Posterior cingulate gyrus (tissue), 11 donors: Measurements from ENCODE around the gene NINJ1.
A peak's percentile ranks its signal among the peaks of the same experiment; 100 is the strongest.

Experiments used
- DNase-seq, 10 donors: peaks; one replicate each; pipeline versions ENCODE4 v3.0.0 to v3.0.0-alpha.2; 2020 to 2021; ENCODE audit warnings: mixed read lengths in 3 of 10
- intact Hi-C: fragments of 100-400 bp; cut with DNase I; formaldehyde crosslinking; loops from one replicate; pipeline ENCODE4 v1.15.1; 2023

NINJ1 gene, protein sequence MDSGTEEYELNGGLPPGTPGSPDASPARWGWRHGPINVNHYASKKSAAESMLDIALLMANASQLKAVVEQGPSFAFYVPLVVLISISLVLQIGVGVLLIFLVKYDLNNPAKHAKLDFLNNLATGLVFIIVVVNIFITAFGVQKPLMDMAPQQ

DNA sequence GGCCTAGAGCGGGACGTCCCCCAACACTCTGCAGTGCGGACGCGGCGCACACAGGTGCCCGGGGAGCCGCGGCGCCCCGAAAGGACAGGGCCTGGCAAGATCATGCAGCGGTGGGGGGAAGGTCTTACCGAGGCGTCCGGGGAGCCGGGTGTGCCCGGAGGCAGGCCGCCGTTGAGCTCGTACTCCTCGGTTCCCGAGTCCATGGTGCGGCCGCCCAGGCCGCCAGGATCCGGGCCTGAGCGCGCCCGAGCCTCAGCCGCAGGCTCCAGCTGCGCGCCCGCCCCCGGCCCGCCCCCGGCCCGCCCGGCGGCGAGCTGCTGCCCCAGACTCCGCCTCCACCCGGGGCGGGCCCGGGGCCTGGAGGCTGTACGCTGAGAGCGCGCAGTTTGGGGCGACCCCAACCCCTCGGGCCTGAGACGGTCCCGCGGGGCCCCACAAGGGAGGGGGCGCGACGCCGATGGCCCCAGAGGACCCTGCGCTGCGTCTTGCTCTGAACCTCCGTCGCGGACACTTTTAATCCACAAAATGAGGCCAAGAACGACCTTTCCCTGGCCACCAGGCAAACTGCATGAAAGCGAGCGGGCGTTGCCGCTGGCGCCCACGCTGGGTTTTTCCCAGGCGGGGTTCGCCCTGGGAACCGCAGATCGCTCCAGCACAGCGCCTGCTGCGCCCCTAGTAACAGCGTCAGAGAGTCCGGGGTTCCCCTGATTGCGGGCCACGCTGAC, at the start of gene NINJ1:
NINJ1 (minus strand) TSS at position 237 of the 725 bp plus-strand sequence; CDS start at position 203, 34 bp downstream.
- intact Hi-C loops = loop anchor here (5.0 kb wide), 1 partner anchor 37 kb away; the partner anchor contains the start of gene CARD19
- peak in 7 of 10 donors; percentile 44 to 93 (median 57) for DNase-seq

DNA sequence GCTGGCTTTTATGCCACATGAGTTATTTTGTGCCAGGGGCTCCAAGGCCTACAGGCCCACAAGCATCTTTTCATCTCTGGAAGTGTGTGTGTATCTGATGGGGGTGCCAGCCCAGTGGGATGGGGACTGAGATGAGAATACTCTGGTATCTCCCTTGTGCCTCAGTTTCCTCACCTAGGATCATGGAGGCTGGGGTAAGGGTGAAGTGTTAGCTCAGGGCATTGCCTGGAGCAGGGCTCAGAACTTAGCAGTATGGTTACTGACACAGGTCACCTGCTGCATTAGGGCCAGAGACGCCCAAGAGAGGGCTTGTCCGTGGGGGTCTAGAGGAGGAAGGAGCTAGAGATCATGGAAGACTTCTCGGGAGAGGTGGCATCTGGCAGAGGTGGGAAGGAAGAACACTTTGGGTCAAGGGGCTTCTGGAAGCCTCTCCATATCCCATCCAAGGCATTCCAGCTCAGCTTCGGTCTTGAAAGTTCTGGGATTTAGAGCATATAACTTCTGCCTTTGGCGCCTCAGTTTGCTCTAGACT, 49.1 kb upstream of the NINJ1 start:
- DNase-seq = peak in 1 of 10 donors; percentile 62
- intact Hi-C loops = no loop called here

DNA sequence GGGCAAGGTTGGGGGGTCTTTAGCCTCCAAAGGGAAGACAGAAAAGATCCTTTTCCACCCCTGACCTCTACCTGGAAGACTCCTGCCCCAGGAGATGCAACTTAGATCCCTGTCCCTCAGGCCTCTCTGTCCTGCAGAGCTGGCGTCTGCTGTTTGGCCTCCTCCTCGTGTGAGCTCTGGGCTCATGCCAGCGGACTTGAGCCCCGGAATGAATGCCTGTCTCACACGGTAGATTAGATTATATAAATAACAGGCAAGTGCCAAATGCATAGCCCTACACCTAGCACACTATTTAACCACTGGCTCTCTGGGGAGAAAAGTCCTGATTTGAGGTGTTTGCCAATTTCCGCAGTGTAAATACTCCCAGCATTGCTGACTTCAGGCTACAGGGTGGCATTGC, 48.5 kb upstream of the NINJ1 start:
- DNase-seq = peak in 1 of 10 donors; percentile 11
- intact Hi-C loops = no loop called here

DNA sequence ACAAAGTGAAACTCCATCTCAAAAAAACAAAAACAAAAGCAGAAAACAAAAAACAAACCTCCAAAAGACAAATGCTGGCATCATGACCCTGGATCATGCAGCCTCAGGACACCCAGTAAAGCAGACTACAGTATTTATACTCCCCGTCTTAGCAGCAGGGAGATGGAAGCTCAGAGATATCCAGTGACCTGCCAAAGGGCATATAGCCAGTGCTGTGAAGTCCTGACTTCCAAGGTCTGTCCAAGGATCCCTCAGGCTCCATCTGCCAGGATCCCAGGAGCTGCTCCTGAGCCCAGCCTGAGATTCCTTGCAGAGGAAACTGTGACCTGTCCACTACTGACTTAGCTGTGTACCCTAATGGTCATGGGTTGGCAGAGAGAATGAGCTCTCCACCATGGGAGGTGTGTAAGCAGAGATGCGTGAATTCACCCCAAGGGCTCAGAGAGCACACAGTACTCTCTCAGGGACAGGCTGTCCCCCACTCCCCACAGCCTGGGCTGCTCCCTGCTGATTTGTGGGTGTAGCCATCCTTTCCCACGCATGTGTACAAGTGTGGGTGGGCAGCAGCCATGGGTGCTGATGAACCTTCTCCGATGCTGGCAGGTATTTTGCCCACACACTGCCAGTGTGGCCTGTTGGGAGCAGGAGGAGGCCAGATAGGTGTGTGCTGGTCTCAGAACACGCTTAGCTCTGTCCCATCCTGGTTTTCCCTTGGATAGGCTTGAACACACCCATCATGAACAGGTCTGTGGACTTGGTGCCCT, 47.8 kb upstream of the NINJ1 start:
- intact Hi-C loops = no loop called here

DNA sequence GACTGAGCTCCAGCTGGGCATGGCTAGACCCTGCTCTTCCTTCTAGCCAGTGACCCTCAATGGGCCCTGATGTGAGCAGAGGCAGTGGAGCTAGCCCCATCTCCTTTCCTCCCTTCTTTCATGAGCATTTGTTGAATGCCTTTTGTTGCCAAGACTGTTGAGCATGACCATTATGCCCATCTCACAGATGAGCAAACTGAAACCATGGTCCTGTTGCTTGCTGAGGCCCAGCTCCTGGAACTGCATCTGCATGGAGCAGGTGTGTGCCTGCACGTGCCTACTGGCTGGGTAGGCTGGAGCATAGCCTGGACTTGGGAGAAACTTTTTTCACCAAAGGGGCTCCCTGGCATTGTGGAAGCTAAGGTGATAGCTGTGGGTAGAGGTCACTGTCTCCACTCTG, 46.9 kb upstream of the NINJ1 start:
- intact Hi-C loops = no loop called here
- DNase-seq = peak in 2 of 10 donors; percentile 19 to 37

More for the DNA sequence above, 47.8 kb upstream of the NINJ1 start:
- DNase-seq = peak in 2 of 10 donors; percentile 38 to 39

DNA sequence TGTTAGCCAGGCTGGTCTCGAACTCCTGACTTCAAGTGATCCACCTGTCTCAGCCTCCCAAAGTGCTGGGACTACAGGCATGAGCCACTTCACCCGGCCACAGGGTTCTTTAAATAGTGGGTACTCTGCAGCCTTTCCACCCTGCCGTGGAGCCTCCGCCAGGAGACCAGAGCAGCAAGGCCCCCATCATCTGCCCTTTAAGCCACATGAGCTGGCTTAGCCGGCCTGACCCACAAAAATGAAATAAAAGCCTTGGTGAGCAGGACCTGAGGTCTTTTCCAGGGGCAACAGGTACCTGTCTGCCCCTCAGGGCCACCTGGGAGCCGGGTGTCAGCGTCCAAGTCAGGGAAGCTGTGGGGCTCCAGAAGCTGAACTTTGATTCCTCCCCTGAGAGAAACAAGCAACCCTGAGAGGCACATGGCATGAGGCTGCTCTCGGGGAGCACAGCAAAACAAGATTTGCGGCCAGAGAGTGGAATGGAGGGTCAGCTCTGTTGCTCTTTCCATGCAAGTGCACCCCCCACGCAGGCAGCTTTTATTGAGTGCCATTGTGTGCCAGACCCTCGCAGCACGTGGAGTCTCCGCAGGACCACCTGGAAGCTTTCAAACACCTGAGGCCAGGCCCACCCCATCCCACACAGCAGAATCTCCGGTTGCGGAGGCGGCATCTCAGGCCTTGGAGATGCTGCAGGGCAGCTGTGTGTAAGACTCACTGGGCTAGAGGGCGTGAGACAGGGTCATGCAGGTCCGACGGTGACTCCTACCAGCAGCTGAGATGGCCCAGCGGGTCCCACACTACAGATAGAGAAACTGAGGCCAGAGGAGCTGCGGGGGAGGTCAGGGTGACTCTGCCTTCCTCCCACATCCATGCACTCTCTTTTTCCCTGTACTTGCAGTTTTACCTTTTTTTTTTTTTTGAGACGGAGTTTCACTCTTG, 45.1 kb upstream of the NINJ1 start:
- peak in 2 of 10 donors; percentile 63 to 66 for DNase-seq
- intact Hi-C loops = no loop called here

DNA sequence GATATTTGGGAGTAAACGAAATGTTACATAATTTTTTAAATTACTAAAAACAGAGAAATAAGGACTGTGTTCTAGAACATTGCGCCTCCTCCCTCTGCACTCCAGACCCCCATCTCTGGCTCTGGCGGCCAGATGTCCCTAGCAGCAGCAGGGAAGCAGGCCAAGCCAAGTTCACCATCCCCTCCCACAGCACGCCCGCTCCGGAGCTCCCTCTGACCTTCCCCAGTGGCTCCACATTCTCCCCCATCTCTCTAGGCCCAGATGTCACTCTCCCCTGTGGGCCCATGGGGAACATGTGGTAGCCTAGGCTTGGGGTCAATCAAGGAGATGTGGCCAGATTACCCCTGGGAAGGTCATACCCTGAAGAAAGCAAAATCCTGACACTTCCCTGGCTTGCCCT, 43.6 kb upstream of the NINJ1 start:
- intact Hi-C loops = no loop called here
- peak in 2 of 10 donors; percentile 56 to 67 for DNase-seq

DNA sequence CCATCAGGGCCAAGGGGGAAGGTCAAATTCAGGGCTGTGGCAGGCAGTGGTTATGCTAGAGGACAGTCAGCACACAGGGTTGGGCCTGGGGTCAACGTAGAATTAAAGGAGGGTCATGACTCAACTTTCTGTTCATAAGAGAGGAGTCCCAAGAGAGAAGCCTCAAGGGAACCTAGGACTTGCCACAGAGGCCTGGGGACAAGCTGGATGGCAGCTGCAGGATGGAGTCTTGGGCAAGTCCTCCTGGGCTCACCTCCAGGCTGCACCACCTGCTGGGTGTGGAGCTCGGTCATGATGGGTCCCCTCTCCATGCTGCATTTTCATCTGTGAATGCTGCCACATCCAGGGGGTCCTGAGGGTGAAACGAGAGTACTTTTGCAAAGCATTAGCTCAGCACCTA, 40.9 kb upstream of the NINJ1 start:
- DNase-seq = peak in 1 of 10 donors; percentile 8
- intact Hi-C loops = no loop called here

DNA sequence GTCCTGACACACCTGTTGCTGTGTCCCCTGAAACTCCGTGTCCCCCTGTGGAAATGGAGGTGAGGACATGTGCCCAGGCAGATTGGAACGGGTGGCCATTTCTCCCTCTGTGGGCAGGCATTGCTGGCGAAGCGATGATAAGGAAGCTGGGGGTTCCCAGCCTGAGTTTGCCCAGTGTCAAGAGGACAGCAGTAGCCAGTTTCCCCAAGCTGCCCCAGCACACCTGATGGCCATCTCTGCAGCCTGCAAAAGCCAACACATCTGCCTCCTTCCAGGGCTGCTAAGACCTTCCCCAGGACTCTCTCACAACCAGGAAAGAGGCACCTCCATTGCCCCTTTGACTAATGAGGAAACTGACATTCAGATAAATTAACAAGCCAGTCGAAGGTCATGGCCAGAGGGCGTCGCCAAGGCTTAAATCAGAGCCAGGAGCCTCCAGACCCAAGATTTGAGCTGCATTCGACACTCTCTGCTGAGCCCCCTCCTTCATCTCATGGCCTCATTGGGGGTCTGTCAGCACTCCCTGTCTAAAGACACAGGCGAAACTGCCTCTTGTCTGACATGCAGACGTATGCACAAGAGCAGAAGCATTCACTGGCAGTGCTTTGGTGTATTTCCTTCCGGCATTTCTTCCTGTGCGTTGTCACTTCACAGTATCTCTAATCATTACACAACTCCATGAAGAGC, 39.5 kb upstream of the NINJ1 start:
- DNase-seq = peak in 2 of 10 donors; percentile 26 to 84
- intact Hi-C loops = no loop called here

DNA sequence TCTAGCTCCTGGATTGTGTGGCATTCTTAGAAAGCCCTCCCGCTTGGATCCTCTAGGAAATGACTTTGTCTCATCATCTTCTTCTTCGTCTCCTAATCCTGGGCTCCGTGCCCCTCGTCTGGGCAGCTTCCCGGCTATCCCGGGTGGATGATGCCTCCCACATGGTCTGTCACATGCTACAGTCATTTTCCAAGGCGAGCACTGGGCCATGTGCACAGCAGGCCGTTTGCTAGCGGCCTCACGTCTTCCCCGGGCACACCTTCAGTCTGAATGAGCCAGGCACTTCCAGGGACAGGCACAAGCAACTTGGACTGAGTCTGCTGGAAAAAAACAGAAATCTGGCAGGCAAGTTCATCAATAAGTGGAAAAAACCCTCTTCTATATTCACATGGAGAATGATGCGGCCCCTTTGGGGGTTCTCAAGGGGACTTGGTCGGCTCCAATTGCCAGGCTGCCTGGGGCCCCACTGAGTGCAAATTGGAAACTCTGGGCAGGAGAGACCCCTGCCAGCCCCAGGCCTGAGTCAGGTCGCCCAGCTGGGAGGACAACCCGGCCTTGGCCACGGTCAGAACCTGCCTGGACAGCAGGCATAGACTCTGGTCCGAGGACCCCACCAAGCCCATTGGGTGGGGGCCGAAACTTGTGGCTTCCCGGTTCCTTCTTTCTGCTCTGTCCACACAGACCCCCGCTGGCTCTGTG, 38.8 kb upstream of the NINJ1 start:
- intact Hi-C loops = no loop called here
- peak in 2 of 10 donors; percentile 82 to 84 for DNase-seq

DNA sequence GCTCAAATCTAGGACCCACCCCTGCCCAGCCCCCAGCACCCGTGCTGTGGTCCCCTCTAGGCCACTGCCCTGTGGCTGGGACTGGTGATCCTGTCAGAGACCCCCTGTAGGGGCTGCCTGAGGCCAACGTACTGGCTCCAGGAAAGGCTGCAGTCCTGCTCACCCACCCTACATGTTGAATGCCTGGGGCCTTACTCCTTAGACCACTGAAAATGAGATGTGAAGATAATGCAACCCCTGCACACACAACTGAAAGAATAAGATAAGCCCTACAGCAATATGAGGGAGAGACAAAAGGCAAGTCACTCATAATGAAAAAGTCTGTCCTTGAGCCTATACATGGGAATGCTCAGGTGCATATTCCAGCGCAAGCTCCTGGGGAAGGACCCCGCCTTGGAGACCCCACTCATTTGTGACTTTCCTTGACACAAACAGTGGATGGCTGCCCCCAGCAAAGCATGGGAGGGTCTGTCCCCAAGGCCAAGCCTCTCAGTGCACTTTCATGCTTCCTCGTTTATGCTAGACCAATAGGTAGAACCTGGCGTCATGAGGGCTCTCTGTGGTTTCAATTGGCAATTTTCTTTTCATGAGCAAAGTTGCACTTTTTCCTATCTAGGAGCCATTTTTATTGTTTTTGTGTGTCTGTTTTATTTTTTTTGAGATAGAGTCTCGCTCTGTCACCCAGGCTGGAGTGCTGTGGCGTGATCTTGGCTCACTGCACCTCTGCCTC, 37.4 kb upstream of the NINJ1 start:
- intact Hi-C loops = no loop called here
- peak in 2 of 10 donors; percentile 39 to 49 for DNase-seq

DNA sequence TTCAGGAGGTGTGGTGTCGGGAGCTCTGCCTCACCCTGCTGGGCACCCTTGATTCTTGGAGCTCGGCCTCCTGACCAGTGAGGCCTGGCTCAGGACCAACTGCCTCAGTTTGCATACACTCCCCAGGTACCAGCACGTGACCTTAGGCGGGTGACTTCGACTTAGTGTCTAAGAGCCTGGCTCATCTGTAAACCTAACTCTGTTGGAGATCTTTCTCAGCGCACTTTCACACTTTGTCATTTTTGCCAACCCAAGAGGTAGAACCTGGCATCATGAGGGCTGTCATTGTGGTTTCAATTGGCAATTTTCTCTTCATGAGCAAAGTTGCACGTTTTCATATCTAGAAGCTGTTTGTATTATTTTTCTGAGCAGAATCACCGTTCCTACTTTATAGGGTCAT, 36.5 kb upstream of the NINJ1 start:
- peak in 2 of 10 donors; percentile 10 to 55 for DNase-seq
- intact Hi-C loops = no loop called here

DNA sequence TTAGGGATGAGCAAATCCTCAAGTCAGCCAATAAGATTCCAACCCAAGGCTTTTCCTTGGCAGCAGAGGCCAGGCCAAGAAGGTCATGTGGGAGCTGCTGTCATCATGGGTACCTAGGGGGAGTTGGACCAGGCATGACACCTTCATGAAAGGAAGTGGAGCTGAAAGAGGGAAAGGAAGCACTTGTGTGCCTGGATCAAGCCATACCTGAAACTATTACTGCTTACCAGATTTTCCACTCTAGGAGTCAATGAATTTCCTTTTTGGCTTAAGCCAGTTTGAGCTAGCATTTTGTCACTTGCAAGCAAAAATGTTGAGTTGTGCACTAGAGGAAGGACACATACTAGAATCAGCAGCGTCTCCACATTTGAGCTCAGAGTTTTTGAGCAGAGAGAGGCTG, 35.4 kb upstream of the NINJ1 start:
- intact Hi-C loops = no loop called here

DNA sequence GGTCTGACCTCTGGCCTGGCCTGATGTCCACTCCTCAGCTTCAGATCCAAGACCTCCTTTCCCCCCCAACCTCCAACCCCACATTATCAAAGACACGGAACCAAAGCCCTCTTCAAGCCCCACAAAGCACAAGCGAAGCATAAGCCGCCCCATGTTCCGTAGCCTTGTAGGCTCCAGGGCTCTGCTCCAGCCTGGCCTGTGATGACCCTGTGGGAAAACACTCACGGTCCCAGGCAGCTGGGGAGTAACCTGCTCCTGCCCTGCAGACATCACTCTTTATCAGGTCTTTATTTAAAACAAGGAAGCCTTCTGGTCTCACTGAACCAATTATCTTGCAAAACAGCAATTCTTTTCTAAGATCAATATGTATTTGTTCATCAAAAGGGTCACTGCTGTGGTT, 34.5 kb upstream of the NINJ1 start:
- intact Hi-C loops = no loop called here
- DNase-seq = no peak

More for the DNA sequence above, 35.4 kb upstream of the NINJ1 start:
- peak in 1 of 10 donors; percentile 10 for DNase-seq

DNA sequence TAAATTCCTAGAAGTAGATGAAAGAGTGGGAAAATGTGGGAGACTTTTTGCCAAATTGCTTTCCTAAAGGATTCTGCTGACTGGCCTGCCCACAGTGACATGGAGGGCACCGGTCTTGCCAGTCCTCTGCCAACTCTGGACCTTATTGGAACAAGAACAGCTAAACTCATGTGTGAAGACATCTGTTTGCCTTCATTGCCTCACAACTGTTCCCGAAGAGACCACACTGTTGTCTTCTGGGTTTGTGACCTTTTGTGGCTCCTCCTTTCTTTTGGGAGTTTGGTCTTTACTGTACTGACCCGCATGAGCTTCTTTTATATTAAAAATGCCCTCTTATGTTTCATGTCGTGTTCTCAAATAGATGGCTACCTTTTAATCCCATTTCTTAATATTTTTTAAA, 33.8 kb upstream of the NINJ1 start:
- no peak for DNase-seq
- intact Hi-C loops = no loop called here

DNA sequence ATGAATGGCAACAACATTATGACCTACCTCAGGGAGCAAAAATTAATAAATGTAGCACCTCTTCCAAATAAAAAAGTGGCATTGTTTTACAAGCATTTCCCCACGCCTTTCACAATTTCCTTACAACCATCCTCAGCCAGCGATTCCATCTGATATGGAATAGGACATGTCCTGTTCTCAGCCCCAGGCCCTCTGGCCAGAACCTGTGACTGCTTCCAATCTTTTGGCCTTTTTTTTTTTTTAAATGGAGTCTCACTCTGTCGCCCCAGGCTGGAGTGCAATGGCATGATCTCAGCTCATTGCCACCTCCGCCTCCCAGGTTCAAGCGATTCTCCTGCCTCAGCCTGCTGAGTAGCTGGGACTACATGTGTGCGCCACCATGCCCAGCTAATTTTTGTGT, 33.1 kb upstream of the NINJ1 start:
- intact Hi-C loops = no loop called here
- no peak for DNase-seq

DNA sequence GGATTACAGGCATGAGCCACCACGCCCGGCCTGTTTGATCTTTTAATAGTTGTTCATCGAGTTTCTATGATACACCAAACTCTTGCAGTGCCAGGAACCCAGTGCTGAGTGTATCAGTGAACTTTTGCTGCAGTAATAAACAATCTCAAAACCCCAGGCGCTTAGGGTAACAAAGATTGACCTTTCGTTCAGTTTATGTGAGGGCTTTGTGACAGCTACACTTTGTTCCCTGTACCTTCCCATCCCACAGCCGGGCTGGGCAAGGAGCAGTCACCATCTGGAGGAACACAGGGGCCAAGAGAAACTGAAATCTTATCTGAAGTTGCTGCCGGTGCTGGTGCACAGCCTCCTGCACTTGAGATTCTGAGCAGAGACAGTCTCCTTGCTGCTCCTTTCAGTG, 32.6 kb upstream of the NINJ1 start:
- intact Hi-C loops = no loop called here
- no peak for DNase-seq

DNA sequence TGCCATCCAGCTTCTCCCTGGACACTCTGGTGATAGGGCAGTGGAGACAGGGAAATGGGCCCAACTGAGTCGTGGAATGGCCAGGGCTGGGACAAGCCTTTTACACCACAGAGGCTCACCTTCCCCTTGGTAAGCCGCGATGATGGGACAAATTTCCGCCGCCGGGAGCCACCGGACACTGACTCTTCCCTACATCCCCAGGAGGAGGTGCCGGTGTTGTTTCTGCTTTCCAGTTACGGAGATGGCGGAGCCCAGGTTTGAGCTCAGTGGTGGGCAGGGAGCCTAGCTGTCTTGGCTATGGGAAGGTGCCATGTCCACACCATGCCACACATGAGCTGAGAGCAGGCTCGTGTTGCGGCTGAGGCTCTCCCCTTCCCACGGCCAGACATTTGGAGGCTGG, 30.0 kb upstream of the NINJ1 start:
- intact Hi-C loops = no loop called here

More for the DNA sequence above, 30.0 kb upstream of the NINJ1 start:
- peak in 1 of 10 donors; percentile 27 for DNase-seq
